Activated CD8-positive, alpha-beta memory T cell treated with anti-CD3 and anti-CD28 coated beads for 24 hours (primary cell): ENCODE measurements around the gene GUK1.
A peak's percentile ranks its signal among the peaks of the same experiment; 100 is the strongest.

Experiments used
- DNase-seq: peaks from one replicate; pipeline ENCODE4 v3.0.0-alpha.2; 2020

GUK1 gene

GRCh38 chr1:228104526-228105269, 35.4 kb upstream of the GUK1 start:
- peak; percentile 55 for DNase-seq

DNA sequence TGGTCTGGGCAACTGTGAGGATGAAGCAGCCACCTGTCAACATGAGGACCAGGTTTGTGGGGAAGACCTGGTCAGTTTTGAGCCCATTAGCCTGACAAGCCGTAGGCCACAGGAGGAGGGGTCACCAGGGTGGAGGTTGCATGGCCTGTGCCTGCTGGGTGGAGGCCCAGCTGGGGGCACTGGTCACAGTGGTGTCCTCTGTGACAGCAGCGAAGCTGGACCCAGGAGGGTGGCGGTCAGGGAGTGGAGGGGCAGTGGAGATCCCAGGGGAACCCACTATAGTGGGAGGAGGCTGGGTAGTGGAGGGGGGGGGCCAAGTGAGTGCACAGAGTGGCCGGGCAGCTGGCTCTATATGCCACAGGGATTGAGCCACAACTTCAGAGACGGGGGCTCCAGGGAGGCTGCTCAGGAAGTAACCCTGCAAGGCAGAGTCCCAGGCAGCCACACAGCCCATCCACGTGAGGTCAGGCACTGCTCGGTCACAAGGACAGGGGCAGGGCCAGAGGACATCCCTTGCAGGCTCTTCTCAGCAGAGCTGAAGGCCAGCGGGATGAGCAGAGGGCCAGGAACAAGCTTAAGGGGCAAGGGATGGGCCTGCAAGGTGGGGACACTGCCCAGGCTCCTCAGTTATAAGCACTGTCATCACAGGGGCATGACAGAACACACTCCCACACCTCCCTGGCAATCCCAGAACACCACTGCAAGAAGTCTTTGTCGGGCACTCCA, 34.6 kb upstream of the GUK1 start:
- peak; percentile 57 for DNase-seq

- DNase-seq: peak; percentile 55
These were observed 33.9 kb upstream of the GUK1 start for GRCh38 chr1:228105996-228106799.

- DNase-seq: no peak
These were observed 33.4 kb upstream of the GUK1 start for GRCh38 chr1:228106800-228107054.

- DNase-seq: peak; percentile 48
These were observed 32.4 kb upstream of the GUK1 start for GRCh38 chr1:228107636-228108035.

- DNase-seq: peak; percentile 53
These were observed 31.9 kb upstream of the GUK1 start for GRCh38 chr1:228108055-228108690.

- no peak for DNase-seq
These were observed 31.4 kb upstream of the GUK1 start for GRCh38 chr1:228108742-228109072.

- peak; percentile 100 for DNase-seq
These were observed 30.8 kb upstream of the GUK1 start, which contains the start of gene MRPL55 for GRCh38 chr1:228109073-228109961. TSS of gene MRPL55 (minus strand) at chr1:228109299. CDS start at chr1:228108260, 1,039 bp downstream.

DNA sequence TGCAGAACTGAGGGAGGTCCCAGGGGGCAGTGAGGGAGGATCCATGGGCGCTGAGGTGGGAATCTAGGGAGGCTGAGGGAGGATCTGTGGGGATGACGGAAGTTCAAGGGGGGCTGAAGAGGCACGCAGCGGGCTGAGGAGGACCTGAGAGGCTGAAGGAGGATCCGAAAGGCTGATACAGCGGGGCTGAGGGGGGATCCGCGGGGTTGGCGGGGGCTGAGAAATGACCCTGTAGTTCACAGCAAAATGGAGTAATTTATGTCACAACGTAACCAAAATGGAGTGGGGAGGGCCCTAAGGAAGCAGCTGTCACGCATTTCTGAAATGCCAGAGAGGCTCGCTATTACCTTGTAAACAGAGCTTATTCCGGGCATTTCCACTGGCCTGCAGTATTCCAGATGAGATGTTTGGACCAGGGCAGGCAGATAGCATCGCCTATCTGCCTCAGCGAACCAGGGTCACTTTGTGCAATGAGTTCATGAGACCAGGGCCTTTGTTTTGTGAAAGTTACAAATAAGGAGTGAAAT, 30.1 kb upstream of the GUK1 start:
- no peak for DNase-seq

- DNase-seq: peak; percentile 37
These were observed 29.5 kb upstream of the GUK1 start for GRCh38 chr1:228110556-228110955.

DNA sequence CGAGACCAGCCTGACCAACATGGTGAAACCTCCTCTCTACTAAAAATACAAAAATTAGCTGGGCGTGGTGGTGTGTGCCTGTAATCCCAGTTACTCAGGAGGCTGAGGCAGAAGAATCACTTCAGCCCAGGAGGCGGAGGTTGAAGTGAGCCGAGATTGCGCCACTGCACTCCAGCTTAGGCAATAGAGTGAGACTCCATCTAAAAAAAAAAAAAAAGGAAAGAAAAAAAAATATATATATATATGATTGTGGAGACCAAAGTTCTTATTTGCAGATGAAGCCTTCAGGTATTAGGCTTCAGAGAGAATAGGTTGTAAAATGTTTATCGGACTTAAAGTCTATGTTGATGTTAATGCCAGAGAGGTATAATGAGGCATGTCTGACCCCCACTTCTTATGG, 28.8 kb upstream of the GUK1 start:
- peak; percentile 19 for DNase-seq

DNA sequence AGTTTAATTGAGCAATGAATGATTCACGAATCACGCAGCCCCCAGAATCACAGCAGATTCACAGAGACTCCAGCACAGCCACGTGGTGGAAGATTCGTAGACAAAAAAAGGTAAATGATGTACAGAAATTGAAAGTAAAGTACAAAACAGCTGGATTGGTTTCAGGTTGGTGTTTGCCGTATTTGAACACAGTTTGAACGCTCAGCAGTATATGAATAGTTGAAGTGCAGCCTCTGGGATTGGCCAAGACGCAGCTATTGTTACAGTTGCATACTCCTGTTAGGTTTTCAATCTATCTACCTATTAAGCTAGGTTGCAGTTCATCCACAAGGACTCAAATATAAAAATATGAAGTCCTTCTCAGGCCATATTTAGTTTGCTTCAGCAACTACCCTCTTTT, 27.9 kb upstream of the GUK1 start:
- DNase-seq: no peak

GRCh38 chr1:228112617-228113016, 27.5 kb upstream of the GUK1 start:
- no peak for DNase-seq

DNA sequence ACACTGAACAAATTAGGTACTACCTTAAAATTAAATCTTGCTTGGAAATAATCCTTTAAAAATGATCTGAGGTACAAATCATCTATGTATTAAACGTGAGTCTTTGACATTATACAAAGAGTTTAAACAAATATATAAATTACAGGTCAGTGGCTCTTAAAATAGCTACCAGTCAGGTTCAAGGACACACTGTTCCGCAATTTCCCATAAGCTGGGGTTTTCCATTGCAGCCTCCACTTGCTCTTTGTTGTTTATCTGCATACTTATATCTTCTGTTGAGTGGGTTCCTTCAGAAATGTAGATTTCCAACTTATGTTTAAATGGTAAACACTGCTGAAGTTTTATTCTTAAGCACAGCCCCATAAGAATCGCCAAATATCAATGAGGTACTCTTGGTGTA, 25.3 kb upstream of the GUK1 start:
- DNase-seq: no peak

- no peak for DNase-seq
These were observed 22.7 kb upstream of the GUK1 start for GRCh38 chr1:228117335-228117734.

DNA sequence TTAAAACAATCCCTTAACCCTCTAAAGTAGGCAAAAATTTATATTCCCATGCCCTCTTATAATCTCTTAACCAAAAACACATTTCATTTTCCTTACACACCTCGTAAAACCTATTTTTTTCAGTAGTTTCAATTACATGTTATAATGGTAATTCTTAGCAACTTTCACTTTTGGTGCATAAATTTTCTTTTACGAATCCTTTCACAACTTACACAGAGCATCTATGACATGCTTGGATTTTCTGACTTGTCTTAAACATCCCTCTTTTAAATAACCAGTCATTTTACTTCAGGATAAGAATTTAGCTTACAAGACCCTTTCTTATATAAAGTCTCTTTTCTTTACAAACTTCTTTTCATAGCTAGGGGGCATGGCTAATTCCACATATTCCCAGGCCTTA, 22.0 kb upstream of the GUK1 start:
- DNase-seq: no peak

- DNase-seq: no peak
These were observed 19.7 kb upstream of the GUK1 start for GRCh38 chr1:228120351-228120750.

DNA sequence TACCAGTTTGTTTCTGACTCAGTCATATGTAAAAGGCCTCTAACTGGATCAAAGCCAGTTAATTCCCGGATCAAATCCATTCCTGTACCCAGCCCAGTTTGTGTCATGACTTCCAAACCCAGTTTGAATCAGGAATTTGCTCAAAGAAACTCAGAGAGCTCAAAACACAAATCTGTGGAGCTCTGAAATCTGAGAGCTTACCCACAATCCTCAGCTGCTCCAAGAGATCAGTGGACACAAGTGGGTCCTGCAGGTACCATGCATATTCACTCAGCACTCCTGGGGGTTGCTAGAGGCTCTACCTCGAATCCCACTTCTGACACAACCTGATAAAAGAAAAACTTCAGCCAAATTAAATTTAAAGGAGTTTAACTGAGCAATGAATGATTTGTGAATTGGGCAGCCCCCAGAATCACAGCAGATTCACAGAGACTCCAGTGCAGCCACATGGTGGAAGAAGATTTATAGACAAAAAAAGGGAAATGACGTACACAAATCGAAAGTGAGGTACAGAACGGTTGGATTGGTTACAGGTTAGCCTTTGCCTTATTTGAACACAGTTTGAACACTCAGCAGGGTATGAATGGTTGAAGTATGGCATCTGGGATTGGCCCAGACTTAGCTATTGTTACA, 19.1 kb upstream of the GUK1 start:
- no peak for DNase-seq

GRCh38 chr1:228122921-228123441, 17.1 kb upstream of the GUK1 start:
- no peak for DNase-seq

GRCh38 chr1:228123505-228123904, 16.6 kb upstream of the GUK1 start:
- DNase-seq: no peak

DNA sequence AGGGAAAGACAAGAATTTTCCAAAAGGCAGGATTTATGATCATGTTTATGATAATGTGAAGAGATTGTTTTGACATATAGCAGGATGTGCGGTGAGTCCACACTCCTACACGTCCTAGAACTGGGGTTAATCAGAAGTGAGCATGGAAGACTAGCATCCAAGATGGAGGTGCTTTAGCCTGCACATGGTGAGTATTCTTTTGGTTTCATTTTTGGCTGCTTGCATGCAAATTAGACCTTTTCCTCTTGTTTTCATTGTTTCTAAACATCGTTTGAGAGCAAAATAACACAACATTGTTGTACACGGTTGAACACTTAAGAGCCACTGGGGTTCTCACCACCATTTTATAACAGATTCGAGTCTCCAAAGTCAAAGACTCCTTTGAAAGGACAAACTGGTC, 14.9 kb upstream of the GUK1 start:
- DNase-seq: no peak
